NCI-H2227 treated with DMSO at 0.1 percent for 48 hours (cell line): ENCODE results near the gene TMEFF2.
A peak's percentile ranks its signal among the peaks of the same experiment; 100 is the strongest.
"Not testable (repeated sequence)": the region's sequence is repeated elsewhere in the genome, so short reads cannot be mapped to it uniquely, and the experiment has no call there.

Source experiments
- DNase-seq: peaks from one replicate; lab custom pipeline; 2025; lab: John Stamatoyannopoulos, UW

Gene TMEFF2

GRCh38 chr2:191930205-191930604 lies 264.5 kb downstream of the TMEFF2 start:
- no peak for DNase-seq

- no peak for DNase-seq
These were observed 265.4 kb downstream of the TMEFF2 start for GRCh38 chr2:191929288-191929687.

- no peak for DNase-seq
These were observed 266.7 kb downstream of the TMEFF2 start for GRCh38 chr2:191927991-191928390.

- DNase-seq = peak; percentile 35
These were observed 267.3 kb downstream of the TMEFF2 start for GRCh38 chr2:191927319-191927867.

- DNase-seq = no peak
These were observed 268.1 kb downstream of the TMEFF2 start for GRCh38 chr2:191926671-191927070.

GRCh38 chr2:191923652-191923997 lies 271.1 kb downstream of the TMEFF2 start:
- DNase-seq = no peak

- no peak for DNase-seq
These were observed 271.7 kb downstream of the TMEFF2 start for GRCh38 chr2:191922736-191923651.

GRCh38 chr2:191921650-191922049 lies 273.1 kb downstream of the TMEFF2 start:
- not testable (repeated sequence) for DNase-seq

- no peak for DNase-seq
These were observed 274.2 kb downstream of the TMEFF2 start for GRCh38 chr2:191920502-191920901.

GRCh38 chr2:191917967-191918651 lies 276.6 kb downstream of the TMEFF2 start:
- peak; percentile 62 for DNase-seq

GRCh38 chr2:191917430-191917881 lies 277.3 kb downstream of the TMEFF2 start:
- no peak for DNase-seq

GRCh38 chr2:191916826-191917225 lies 277.9 kb downstream of the TMEFF2 start:
- no peak for DNase-seq

- DNase-seq = no peak
These were observed 279.0 kb downstream of the TMEFF2 start for GRCh38 chr2:191915750-191916149.

- DNase-seq = no peak
These were observed 280.9 kb downstream of the TMEFF2 start for GRCh38 chr2:191913796-191914195.

- peak; percentile 22 for DNase-seq
These were observed 282.0 kb downstream of the TMEFF2 start for GRCh38 chr2:191912764-191913163.

- no peak for DNase-seq
These were observed 284.2 kb downstream of the TMEFF2 start for GRCh38 chr2:191910518-191910917.

- DNase-seq = no peak
These were observed 285.9 kb downstream of the TMEFF2 start for GRCh38 chr2:191908874-191909273.

GRCh38 chr2:191907545-191907944 lies 287.2 kb downstream of the TMEFF2 start:
- no peak for DNase-seq

- DNase-seq = no peak
These were observed 287.6 kb downstream of the TMEFF2 start for GRCh38 chr2:191907091-191907490.

GRCh38 chr2:191905336-191905735 lies 289.4 kb downstream of the TMEFF2 start:
- no peak for DNase-seq

GRCh38 chr2:191901031-191901430 lies 293.7 kb downstream of the TMEFF2 start:
- DNase-seq = no peak

GRCh38 chr2:191899410-191899809 lies 295.3 kb downstream of the TMEFF2 start:
- no peak for DNase-seq
